ENCODE results near the gene MLPH. TPM values are rescaled to one million over a fixed set of nuclear protein-coding genes. Genes with fewer than 3 reads are reported as not detected.
A peak's percentile ranks its signal among the peaks of the same experiment; 100 is the strongest.
"Not testable (repeated sequence)": the region's sequence is repeated elsewhere in the genome, so short reads cannot be mapped to it uniquely, and the experiment has no call there.

MLPH gene
- total RNA-seq, 4 donors from 2014 or later, result 1.8 to 13.8 (median 10.8) TPM

- TF ChIP-seq POLR2AphosphoS5 (IDR thresholded peaks at IDR 0.05), result no peak
- no peak for TF ChIP-seq POLR2A (IDR thresholded peaks at IDR 0.05)
- TF ChIP-seq EP300 (IDR thresholded peaks at IDR 0.05), result no peak
- no peak for TF ChIP-seq CTCF (IDR thresholded peaks at IDR 0.05)
- WGBS, 2 donors (ENCODE audit: low coverage in 1 of 2), result 93 to 96% methylated on average over 8 to 9 of the region's 17 CpGs
- Histone ChIP-seq H3K27ac (peak overlapping the region; percentile 73 to 88 (median 85)), H3K27me3 (no peaks in the 10 kb centered on the region), H3K36me3 (no peaks in the 10 kb centered on the region), H3K4me3 (no peak overlapping the region), H3K9me3 (no peaks in the 10 kb centered on the region), H3K4me1 (peaks cover 0 to 75% (median 24%) of the 10 kb centered on the region in 3 donors)
- ATAC-seq, result no peak
Observed at GRCh38 chr2:237593596-237594320, 106.7 kb downstream of the MLPH start.

- TF ChIP-seq POLR2A (IDR thresholded peaks at IDR 0.05), result no peak
- TF ChIP-seq EP300 (IDR thresholded peaks at IDR 0.05), result no peak
- TF ChIP-seq CTCF (IDR thresholded peaks at IDR 0.05), result no peak
- no peak for TF ChIP-seq POLR2AphosphoS5 (IDR thresholded peaks at IDR 0.05)
- 21 to 69% methylated on average over 4 to 5 of the region's 5 CpGs for WGBS, 2 donors (ENCODE audit: low coverage in 1 of 2)
- no peak overlapping the region for H3K4me3 ChIP-seq
- ATAC-seq, result peak; percentile 54
- peak overlapping the region; percentile 73 to 88 (median 85) for H3K27ac ChIP-seq
- no peaks in the 10 kb centered on the region for H3K27me3 ChIP-seq
- H3K36me3 ChIP-seq, result no peaks in the 10 kb centered on the region
- no peaks in the 10 kb centered on the region for H3K9me3 ChIP-seq
- peaks cover 0 to 83% (median 24%) of the 10 kb centered on the region in 3 donors for H3K4me1 ChIP-seq
Observed at GRCh38 chr2:237594514-237594871, 107.4 kb downstream of the MLPH start.

- Histone ChIP-seq H3K4me1 (peaks cover 0 to 84% (median 24%) of the 10 kb centered on the region in 3 donors), H3K27ac (peak overlapping the region in 3 of 4 donors; percentile 85 to 88 (median 88))
- not testable (repeated sequence) for H3K9me3 ChIP-seq, H3K4me3 ChIP-seq, H3K27me3 ChIP-seq, ATAC-seq, H3K36me3 ChIP-seq
- WGBS, 2 donors (ENCODE audit: low coverage in 1 of 2), result 98% methylated on average over 5 of the region's 5 CpGs; no CpG with 5 or more reads in 1 of the 2 donors
Observed at GRCh38 chr2:237595829-237596519, 108.9 kb downstream of the MLPH start.

- ATAC-seq, result no peak
- Histone ChIP-seq H3K4me1 (peaks cover 0 to 84% (median 23%) of the 10 kb centered on the region in 3 donors), H3K36me3 (no peaks in the 10 kb centered on the region), H3K4me3 (no peak overlapping the region), H3K27ac (peak overlapping the region in 2 of 4 donors; percentile 47 to 88), H3K9me3 (no peaks in the 10 kb centered on the region), H3K27me3 (no peaks in the 10 kb centered on the region)
- 72% methylated on average over 4 of the region's 13 CpGs; no CpG with 5 or more reads in 1 of the 2 donors for WGBS, 2 donors (ENCODE audit: low coverage in 1 of 2)
- no peak for TF ChIP-seq POLR2A (IDR thresholded peaks at IDR 0.05)
- no peak for TF ChIP-seq EP300 (IDR thresholded peaks at IDR 0.05)
- TF ChIP-seq POLR2AphosphoS5 (IDR thresholded peaks at IDR 0.05), result no peak
- TF ChIP-seq CTCF (IDR thresholded peaks at IDR 0.05), result no peak
Observed at GRCh38 chr2:237596520-237597195, 109.6 kb downstream of the MLPH start.
